PFSK-1 (cell line): ENCODE results near the gene LSM7.

Source experiments
- FOXP2 ChIP-seq: optimal IDR thresholded peaks from 2 replicates; pipeline ENCODE3; 2011; ENCODE audit warnings: borderline replicate concordance, control low read depth, inconsistent platforms; ENCODE audit not compliant: insufficient read depth; ENCODE audit errors: extremely low read length, extremely low read depth
- POLR2AphosphoS5 ChIP-seq: IDR thresholded peaks from 2 replicates; pipeline ENCODE4 v1.6.1; 2012; ENCODE audit warnings: low read depth, mild to moderate bottlenecking, control low read depth, low read length, moderate library complexity
- REST ChIP-seq, 2 experiments: IDR thresholded peaks; 2 replicates each; pipeline versions ENCODE4 v1.6.1 to v1.8.0; 2011 to 2012; ENCODE audit warnings: low read depth in 2 of 2, low read length in 2 of 2, control low read depth in 1 of 2, inconsistent platforms in 1 of 2, mild to moderate bottlenecking in 1 of 2, moderate library complexity in 1 of 2; ENCODE audit not compliant: insufficient read depth in 1 of 2
- SIN3A ChIP-seq: IDR thresholded peaks from 2 replicates; pipeline ENCODE4 v1.6.1; 2012; ENCODE audit warnings: mild to moderate bottlenecking, low read length, moderate library complexity, borderline replicate concordance; ENCODE audit not compliant: insufficient read depth
- TAF1 ChIP-seq: IDR thresholded peaks from 2 replicates; pipeline ENCODE4 v1.6.1; 2012; ENCODE audit warnings: low read length, control low read depth, borderline replicate concordance; ENCODE audit not compliant: insufficient read depth

GRCh38 chr19:2357279-2358206, 29.2 kb upstream of the LSM7 start:
- no peak for TF ChIP-seq SIN3A
- TF ChIP-seq TAF1, result no peak
- TF ChIP-seq REST (IDR thresholded peaks at IDR 0.05; ENCODE audit: insufficient read depth in 1 of 2, low read depth in 2 of 2, low read length in 2 of 2), result no peak
- no peak for TF ChIP-seq POLR2AphosphoS5
- TF ChIP-seq FOXP2, result no peak
